Activated CD4-positive, alpha-beta T cell treated with anti-CD3 and anti-CD28 coated beads for 1 hour (primary cell): ENCODE measurements around the gene EHBP1.

Experiments
- DNase-seq: peaks from one replicate; pipeline ENCODE4 v3.0.0-alpha.2; 2020

EHBP1 gene

DNA sequence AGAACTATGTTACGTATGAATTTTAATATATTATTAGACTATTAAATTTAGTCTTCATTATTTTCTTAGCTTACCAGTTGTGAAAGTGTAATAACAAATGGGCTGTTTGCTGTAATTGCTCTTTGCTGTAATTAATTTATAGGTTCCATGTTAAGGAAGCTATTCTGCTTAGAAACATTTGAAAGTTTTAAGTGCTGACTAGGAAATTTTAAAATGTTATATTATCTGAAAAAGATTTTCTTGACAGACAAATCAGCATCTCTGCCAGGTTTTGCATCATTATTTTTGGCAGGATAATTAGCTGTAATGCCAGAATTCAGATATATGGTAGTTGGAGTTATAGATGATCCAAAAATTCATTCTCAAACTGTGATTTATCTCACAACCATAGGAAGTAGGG lies 387.3 kb downstream of the EHBP1 start:
- no peak for DNase-seq

DNA sequence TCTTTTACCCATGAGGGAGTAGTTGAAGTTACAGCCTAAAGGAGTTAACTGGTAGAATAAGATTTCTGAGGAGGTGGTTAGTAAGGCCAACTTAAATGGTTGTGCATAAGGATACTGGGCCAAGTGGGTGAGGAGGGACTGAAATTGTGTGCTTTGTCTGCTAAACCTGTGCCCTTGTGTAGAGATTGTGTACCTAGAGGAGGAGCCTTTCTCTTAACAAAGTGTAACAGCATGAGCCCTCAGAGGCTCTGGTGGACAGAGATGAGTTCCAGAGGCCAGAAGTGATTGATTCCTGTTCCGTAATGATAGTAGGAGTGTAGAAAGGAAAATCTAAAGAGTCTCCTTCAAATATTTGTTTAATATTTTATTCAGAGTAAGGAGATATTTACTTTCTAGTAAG lies 388.0 kb downstream of the EHBP1 start:
- no peak for DNase-seq
